IMR-90 (cell line): ENCODE data around the gene C2orf80.

ENCODE experiments used
- CEBPB ChIP-seq: IDR thresholded peaks from 2 replicates; pipeline ENCODE4 v1.6.1; 2012; ENCODE audit warnings: low read depth, low read length, improper control_type of control experiment
- CTCF ChIP-seq: conservative IDR thresholded peaks from 2 replicates; pipeline ENCODE4 v1.5.1; 2012; ENCODE audit warnings: mild to moderate bottlenecking, low read depth, low read length, improper control_type of control experiment
- MXI1 ChIP-seq: IDR thresholded peaks from 2 replicates; pipeline ENCODE4 v1.6.1; 2012; ENCODE audit warnings: low read depth, mild to moderate bottlenecking, low read length, moderate library complexity, borderline replicate concordance

- no peak for TF ChIP-seq MXI1
- TF ChIP-seq CTCF: no peak
- TF ChIP-seq CEBPB: no peak
Measured at GRCh38 chr2:208186465-208186864, 3.4 kb downstream of the C2orf80 start.
